Neural crest cell (in vitro differentiated cells): ENCODE measurements around the gene USP14. TPM values are rescaled to one million over a fixed set of nuclear protein-coding genes. Genes with fewer than 3 reads are reported as not detected.
A peak's percentile ranks its signal among the peaks of the same experiment; 100 is the strongest.

Experiments used
- DNase-seq: peaks from one replicate; pipeline ENCODE4 v3.0.0; 2021; ENCODE audit warnings: low read depth, mixed read lengths, low spot score
- H3K27ac Mint-ChIP-seq: one replicate; pipeline ENCODE4 v1.8.0; 2021; ENCODE audit warnings: mild to moderate bottlenecking, mixed read lengths; ENCODE audit not compliant: unreplicated experiment
- H3K27me3 Mint-ChIP-seq: 2 replicates; pipeline ENCODE4 v1.8.0; 2021; ENCODE audit warnings: low read depth, mild to moderate bottlenecking, mixed read lengths
- H3K36me3 Mint-ChIP-seq: 2 replicates; pipeline ENCODE4 v1.8.0; 2021; ENCODE audit warnings: low read depth, mild to moderate bottlenecking, mixed read lengths
- H3K4me1 Mint-ChIP-seq: 2 replicates; pipeline ENCODE4 v1.8.0; 2021; ENCODE audit warnings: mixed read lengths
- H3K4me3 Mint-ChIP-seq: one replicate; pipeline ENCODE4 v1.8.0; 2021; ENCODE audit warnings: mild to moderate bottlenecking, mixed read lengths
- H3K9me3 Mint-ChIP-seq: 2 replicates; pipeline ENCODE4 v1.8.0; 2021; ENCODE audit warnings: mixed read lengths
- total RNA-seq: library from RNA; stranded (reverse); gene quantifications from 2 replicates; pipeline ENCODE4 v1.2.1, GENCODE V29; 2021
- TF ChIP-seq, protein P1 (sequence below): fragments of 200-600 bp; sonication (generic); conservative IDR thresholded peaks from 2 replicates; pipeline ENCODE4 v1.5.0; 2021; ENCODE audit warnings: antibody characterized with exemption, mild to moderate bottlenecking

Gene USP14
- total RNA-seq, 1 donor from 2014 or later = 75.0 TPM

- H3K9me3 Mint-ChIP-seq = no peaks in the 10 kb centered on the region
- H3K4me1 Mint-ChIP-seq = peaks cover 4% of the 10 kb centered on the region
- TF ChIP-seq, protein P1, sequence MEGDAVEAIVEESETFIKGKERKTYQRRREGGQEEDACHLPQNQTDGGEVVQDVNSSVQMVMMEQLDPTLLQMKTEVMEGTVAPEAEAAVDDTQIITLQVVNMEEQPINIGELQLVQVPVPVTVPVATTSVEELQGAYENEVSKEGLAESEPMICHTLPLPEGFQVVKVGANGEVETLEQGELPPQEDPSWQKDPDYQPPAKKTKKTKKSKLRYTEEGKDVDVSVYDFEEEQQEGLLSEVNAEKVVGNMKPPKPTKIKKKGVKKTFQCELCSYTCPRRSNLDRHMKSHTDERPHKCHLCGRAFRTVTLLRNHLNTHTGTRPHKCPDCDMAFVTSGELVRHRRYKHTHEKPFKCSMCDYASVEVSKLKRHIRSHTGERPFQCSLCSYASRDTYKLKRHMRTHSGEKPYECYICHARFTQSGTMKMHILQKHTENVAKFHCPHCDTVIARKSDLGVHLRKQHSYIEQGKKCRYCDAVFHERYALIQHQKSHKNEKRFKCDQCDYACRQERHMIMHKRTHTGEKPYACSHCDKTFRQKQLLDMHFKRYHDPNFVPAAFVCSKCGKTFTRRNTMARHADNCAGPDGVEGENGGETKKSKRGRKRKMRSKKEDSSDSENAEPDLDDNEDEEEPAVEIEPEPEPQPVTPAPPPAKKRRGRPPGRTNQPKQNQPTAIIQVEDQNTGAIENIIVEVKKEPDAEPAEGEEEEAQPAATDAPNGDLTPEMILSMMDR = no peak
- H3K27ac Mint-ChIP-seq = no peak overlapping the region
- no peaks in the 10 kb centered on the region for H3K36me3 Mint-ChIP-seq
- no peak for DNase-seq
- peaks cover 46% of the 10 kb centered on the region for H3K27me3 Mint-ChIP-seq
- H3K4me3 Mint-ChIP-seq = no peak overlapping the region
These were observed 4.2 kb upstream of the USP14 start for GRCh38 chr18:154151-154550.

GRCh38 chr18:155688-156087, 2.7 kb upstream of the USP14 start:
- Mint-ChIP-seq H3K27ac (no peak overlapping the region), H3K27me3 (peaks cover 34% of the 10 kb centered on the region), H3K4me1 (peaks cover 14% of the 10 kb centered on the region), H3K9me3 (no peaks in the 10 kb centered on the region), H3K36me3 (no peaks in the 10 kb centered on the region), H3K4me3 (no peak overlapping the region)
- TF ChIP-seq, protein P1 = no peak
- DNase-seq = no peak

DNA sequence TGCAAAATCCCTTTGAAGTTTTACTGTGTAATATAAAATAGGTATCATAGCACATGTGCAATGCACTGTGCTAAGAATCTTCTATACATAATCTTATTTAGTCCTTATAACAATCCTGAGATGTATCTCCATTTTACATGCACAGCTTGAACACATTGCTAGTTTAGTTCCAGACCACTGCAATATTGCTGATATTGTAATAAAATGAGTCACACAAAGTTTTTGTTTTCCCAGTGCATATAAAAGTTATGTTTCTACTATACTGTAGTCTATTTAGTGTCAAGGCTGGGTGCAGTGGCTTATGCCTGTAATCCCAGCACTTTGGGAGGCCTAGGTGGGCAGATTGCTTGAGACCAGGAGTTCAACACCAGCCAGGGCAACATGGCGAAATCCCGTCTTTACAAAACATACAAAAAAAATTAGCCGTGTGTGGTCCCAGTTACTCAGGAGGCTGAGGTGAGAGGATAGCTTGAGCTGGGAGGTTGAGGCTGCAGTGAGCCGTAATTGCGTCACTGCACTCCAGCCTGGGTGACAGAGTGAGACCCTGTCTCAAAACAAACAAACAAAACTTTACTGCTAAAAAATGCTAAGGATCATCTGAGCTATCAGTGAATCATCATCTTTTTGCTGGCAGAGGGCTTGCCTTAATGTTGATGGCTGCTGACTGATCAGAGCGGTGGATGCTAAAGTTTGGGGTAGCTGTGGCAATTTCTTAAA, 1.7 kb upstream of the USP14 start:
- no peak for DNase-seq
- Mint-ChIP-seq H3K27ac (no peak overlapping the region), H3K4me3 (peak overlapping the region; percentile 72), H3K36me3 (no peaks in the 10 kb centered on the region), H3K27me3 (peaks cover 25% of the 10 kb centered on the region), H3K4me1 (peaks cover 20% of the 10 kb centered on the region), H3K9me3 (no peaks in the 10 kb centered on the region)
- TF ChIP-seq, protein P1 = no peak

DNA sequence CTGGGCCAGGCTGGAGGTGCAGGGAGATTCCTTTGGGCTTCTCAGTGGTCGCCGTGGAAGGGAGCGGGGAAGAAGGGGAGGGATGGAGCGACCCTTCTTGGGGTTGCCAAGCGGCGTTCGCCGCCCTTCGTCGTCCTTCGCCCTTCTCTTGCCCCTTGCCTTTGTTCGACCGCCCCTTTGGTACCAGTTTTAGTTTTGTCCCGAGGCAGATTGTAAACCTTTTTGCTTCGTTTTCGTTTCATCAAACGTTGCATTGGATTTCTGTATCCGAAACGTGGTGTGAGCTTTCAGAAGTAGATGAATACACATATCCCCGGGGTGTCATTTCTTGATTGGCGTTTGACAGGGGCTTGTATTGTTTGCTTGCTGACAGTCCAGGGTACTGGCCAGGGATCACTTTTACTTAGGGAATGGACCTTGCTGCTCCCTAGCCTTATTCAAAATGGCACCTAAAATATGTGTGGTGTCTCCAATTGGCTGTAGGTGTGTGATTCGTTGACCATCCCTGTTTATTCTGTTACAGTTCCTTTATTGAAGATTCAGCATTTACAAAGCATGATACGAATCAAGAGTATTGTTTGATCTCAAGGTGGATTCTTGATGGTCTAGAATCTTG, 788 bp downstream of the USP14 start:
- Mint-ChIP-seq H3K27me3 (peaks cover 16% of the 10 kb centered on the region), H3K4me1 (peaks cover 20% of the 10 kb centered on the region), H3K9me3 (no peaks in the 10 kb centered on the region), H3K27ac (peak overlapping the region; percentile 93), H3K36me3 (peaks cover 1% of the 10 kb centered on the region), H3K4me3 (peak overlapping the region; percentile 97)
- TF ChIP-seq, protein P1 = no peak
- DNase-seq = no peak

GRCh38 chr18:159933-160332, 1.6 kb downstream of the USP14 start:
- TF ChIP-seq, protein P1 = no peak
- DNase-seq = no peak
- Mint-ChIP-seq H3K9me3 (no peaks in the 10 kb centered on the region), H3K27ac (no peak overlapping the region), H3K36me3 (peaks cover 2% of the 10 kb centered on the region), H3K27me3 (peaks cover 10% of the 10 kb centered on the region), H3K4me3 (peak overlapping the region; percentile 97), H3K4me1 (peaks cover 20% of the 10 kb centered on the region)
